Stimulated activated CD4-positive, alpha-beta T cell treated with anti-CD3 and anti-CD28 coated beads, Interleukin-4, amount 100 ng/mL, for 1 hour (primary cell): ENCODE measurements around the gene GPRC6A.

Experiments used
- DNase-seq: peaks from one replicate; pipeline ENCODE4 v3.0.0-alpha.2; 2020

The GPRC6A gene

GRCh38 chr6:116773886-116774285 lies 55.0 kb downstream of the GPRC6A start:
- DNase-seq = no peak

DNA sequence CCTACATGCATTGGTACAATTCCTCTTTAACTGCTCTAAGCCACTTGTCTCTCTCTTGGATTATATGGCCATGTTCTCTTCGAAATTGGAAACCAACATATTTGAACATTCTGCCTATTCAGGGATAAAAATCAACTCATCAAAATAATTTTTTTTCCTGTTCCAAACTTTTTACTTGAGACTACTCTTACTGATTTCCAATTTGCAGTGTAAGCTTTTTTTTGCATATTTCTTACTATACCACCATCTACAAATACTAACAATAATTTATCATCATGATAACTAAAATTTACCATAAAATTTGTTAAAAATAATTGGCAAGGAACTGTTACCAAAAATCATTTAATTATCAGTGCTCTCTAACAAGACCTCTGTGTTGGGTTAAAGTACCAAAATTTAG lies 56.4 kb downstream of the GPRC6A start:
- DNase-seq = no peak

- no peak for DNase-seq
Observed at GRCh38 chr6:116767715-116768114, 61.2 kb downstream of the GPRC6A start.

DNA sequence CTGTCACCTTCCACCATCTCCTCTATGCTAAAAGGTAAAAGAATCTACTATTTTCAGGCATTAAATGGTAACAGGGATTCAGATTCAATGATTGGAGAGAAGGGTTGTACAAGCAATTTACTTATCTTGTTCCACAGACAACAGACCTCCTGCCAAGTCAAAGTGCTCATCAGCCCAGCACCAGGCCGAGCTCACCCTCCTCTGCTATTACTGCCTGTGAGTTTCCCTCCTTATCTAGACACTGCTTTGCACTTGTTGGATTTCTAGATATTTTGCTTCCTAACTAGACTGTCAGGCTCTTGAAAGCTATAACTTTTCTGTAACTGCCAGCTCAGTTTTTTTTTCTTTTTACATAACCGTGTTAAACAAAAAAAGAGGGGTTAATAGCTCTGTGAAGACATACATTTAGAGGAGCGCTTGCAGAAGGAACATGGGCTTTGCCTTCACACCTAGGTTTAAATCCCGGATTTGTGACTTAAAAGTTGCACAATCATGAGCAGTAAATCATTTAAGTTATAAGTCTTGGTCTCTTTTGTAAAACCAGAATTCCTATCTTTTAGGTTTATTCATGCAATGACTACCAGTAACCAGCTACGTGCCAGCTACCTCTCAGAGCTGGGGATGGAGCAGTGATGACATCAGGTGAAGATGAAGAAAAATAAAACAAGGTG lies 62.2 kb downstream of the GPRC6A start:
- no peak for DNase-seq

GRCh38 chr6:116764961-116765841 lies 63.7 kb downstream of the GPRC6A start, which contains the start of gene FAM162B:
Gene FAM162B, minus strand, starts transcription at chr6:116765719. Its CDS starts 143 bp downstream, at chr6:116765576.
- peak; percentile 2 for DNase-seq

DNA sequence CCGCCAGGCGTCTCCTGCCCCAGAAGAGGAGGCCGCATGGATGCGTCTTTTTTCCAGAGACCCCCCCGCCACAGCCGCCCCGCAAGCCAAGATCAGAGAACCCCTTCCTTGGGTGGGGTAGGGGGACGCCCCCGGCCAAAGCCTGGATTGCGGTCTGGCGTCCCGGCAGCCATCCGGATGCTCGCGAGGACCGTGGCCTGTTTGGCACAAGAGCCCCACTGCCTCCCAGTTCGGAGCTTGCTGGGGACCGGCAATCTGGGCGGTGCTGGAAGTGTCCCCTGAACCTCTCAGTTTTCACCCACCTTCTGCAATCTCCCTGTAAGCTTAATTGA lies 64.3 kb downstream of the GPRC6A start:
- DNase-seq = no peak

- DNase-seq = no peak
Observed at GRCh38 chr6:116763906-116764628, 64.8 kb downstream of the GPRC6A start.

DNA sequence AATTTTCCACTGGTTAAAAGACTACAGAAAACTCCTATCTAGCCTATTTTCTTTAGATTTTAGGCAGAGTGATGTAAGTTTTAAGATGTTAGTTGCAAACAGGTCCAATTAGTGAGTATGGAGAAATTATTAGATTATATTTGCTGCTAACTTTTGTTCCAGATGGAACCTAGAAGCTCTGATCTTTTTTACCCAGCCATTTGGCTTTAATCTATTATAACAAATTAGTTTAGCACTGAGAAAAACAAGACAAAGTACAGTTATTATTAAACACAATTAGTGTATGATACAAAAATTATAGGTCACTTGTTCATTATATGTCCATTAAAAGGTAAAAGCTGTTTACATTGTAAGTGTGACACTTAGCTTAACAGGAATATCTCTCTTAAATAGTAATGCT lies 65.8 kb downstream of the GPRC6A start:
- DNase-seq = no peak

GRCh38 chr6:116762235-116762634 lies 66.6 kb downstream of the GPRC6A start:
- no peak for DNase-seq

DNA sequence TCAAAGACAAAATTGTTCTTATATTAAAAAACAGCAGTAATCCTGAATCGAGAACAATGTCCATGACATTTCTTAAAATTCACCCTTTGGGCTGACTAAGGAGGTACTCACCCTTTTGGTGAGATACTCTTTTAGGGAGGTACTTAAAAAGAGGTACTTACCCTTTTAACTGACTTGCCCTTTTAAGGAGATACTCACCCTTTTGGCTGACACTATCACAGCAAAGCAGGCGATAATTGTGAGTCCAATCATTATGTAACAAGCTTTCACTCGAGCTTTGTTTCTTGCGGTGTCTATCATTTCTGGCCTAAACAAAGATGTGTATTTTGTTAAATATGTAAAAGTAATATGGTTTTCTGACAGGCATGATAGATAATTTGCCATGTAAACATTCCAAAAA lies 67.1 kb downstream of the GPRC6A start:
- no peak for DNase-seq

DNA sequence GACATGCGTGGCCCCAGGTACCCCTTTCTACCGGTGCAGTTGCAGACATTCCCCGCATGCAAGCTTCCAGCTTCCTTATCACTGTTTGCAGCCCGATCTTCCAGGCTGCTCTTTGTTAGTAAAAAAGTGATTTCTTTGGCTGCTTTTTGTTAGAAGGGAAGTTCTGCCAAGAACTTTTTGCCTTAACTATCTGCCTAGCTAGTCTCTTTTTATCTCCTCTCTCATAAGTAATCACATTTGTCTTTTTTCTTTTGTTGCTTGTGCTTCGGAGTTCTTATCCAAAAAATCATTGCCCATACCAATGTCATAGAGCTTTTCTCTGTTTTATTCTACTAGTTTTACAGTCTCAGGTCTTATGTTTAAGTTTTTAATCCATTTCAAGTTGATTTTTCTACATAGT lies 83.7 kb downstream of the GPRC6A start:
- DNase-seq = no peak
